Lower lobe of right lung (tissue), 2 donors: ENCODE measurements around the gene SNX12. TPM values are rescaled to one million over a fixed set of nuclear protein-coding genes. Genes with fewer than 3 reads are reported as not detected.

Experiments
- ATAC-seq, 2 donors: fragments of 200-7000 bp; cut with Tn5 transposase; one replicate each; pipeline ENCODE4 v1.9.1; 2020 to 2022; ENCODE audit warnings: mild to moderate bottlenecking in 2 of 2, moderate library complexity in 2 of 2
- DNase-seq: peaks from one replicate; pipeline ENCODE4 v3.0.0-alpha.2; 2020
- H3K27ac ChIP-seq: fragments of 200-600 bp; one replicate; pipeline ENCODE4 v1.8.0; 2022
- H3K27me3 ChIP-seq: fragments of 200-600 bp; one replicate; pipeline ENCODE4 v1.8.0; 2022; ENCODE audit warnings: low read depth
- H3K36me3 ChIP-seq: fragments of 200-600 bp; one replicate; pipeline ENCODE4 v1.8.0; 2022; ENCODE audit warnings: mild to moderate bottlenecking
- H3K4me1 ChIP-seq: fragments of 200-600 bp; one replicate; pipeline ENCODE4 v1.8.0; 2022
- H3K4me3 ChIP-seq: fragments of 200-600 bp; one replicate; pipeline ENCODE4 v1.8.0; 2022; ENCODE audit warnings: mild to moderate bottlenecking
- H3K9me3 ChIP-seq: fragments of 200-600 bp; one replicate; pipeline ENCODE4 v1.8.0; 2022
- intact Hi-C: fragments of 100-400 bp; cut with DNase I; formaldehyde crosslinking; loops from one replicate; pipeline ENCODE4 v1.11.0; 2022
- long read RNA-seq: library from polyadenylated mRNA; unstranded; transcript quantifications from one replicate; pipeline ENCODE4 v2.0.0, GENCODE V29; 2021
- total RNA-seq: library from RNA; stranded (reverse); fragmentation: NEBNext Ultra II Directional; extraction: Animal tissue kit (Norgen Biotek cat#: 25700); gene quantifications from one replicate; pipeline ENCODE4 v1.2.1, GENCODE V29; 2021
- TF ChIP-seq, protein P1 (sequence below): fragments of 200-600 bp; IDR thresholded peaks from one replicate; pipeline ENCODE4 v1.8.0; 2022; ENCODE audit warnings: antibody characterized with exemption, mild to moderate bottlenecking
- donor health status: DM: no; HTN: yes; CAD: no; lungs with severe emphysema.

The SNX12 gene
- 47.7 TPM for total RNA-seq
- long read RNA-seq, partial matches to known transcripts: 0 of 21 reads
- long read RNA-seq, other reads (novel, unspliced or antisense): 21 of 21 reads

DNA sequence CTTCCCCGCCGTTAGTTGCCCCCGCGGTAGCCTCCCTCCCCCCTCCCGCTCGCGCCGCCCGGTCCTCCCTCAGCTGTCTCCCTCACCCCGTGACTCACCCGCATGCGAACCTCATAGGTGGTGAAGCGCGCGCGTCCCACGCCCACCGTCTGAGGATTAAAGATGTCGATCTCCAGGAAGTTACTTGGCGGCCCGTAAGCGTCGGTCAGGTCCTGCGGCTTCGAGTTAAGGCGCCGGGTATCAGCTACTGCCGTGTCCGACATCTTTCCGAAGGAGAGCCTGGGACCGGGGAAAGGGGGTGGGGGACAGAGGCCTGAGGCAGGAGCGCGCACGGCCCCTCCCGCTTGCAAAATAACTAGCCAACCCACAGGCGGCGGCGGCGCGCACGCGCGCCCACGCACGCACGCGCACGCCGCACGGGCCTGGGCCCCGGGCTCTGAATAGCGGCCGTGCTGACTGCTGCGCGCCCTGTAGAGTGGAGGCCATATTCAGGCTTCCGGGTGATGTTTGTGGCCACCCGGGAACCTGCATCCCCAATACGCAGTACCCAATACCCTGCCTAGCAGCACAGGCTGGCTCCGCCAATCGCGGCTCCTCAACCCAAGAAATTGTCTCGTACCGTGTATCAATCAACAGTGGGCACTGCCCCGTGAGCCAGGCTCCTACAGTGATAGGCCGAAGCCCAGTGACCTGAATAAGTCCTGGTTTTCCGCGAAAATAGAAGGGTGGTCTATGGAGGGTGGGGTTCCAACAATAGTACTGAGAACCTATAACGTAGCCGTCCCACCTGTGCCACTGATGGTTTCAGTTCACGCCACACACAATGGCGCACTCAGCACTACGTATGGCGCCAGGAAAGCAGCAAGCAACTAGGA lies at the start of gene SNX12:
SNX12 (minus strand) TSS at position 291 of the 875 bp plus-strand sequence; CDS start at position 263, 28 bp downstream.
- intact Hi-C loops: no loop called here
- Histone ChIP-seq H3K4me1 (no peaks in the 10 kb centered on the region), H3K27ac (peak within 1 kb of the TSS; percentile 78), H3K9me3 (no peaks in the 10 kb centered on the region), H3K27me3 (no peaks in the 10 kb centered on the region), H3K36me3 (no peaks in the 10 kb centered on the region), H3K4me3 (peak within 1 kb of the TSS; percentile 62)
- DNase-seq: peak; percentile 93
- peak; percentile 99 to 100 for ATAC-seq
- TF ChIP-seq, protein P1, sequence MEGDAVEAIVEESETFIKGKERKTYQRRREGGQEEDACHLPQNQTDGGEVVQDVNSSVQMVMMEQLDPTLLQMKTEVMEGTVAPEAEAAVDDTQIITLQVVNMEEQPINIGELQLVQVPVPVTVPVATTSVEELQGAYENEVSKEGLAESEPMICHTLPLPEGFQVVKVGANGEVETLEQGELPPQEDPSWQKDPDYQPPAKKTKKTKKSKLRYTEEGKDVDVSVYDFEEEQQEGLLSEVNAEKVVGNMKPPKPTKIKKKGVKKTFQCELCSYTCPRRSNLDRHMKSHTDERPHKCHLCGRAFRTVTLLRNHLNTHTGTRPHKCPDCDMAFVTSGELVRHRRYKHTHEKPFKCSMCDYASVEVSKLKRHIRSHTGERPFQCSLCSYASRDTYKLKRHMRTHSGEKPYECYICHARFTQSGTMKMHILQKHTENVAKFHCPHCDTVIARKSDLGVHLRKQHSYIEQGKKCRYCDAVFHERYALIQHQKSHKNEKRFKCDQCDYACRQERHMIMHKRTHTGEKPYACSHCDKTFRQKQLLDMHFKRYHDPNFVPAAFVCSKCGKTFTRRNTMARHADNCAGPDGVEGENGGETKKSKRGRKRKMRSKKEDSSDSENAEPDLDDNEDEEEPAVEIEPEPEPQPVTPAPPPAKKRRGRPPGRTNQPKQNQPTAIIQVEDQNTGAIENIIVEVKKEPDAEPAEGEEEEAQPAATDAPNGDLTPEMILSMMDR: no peak

DNA sequence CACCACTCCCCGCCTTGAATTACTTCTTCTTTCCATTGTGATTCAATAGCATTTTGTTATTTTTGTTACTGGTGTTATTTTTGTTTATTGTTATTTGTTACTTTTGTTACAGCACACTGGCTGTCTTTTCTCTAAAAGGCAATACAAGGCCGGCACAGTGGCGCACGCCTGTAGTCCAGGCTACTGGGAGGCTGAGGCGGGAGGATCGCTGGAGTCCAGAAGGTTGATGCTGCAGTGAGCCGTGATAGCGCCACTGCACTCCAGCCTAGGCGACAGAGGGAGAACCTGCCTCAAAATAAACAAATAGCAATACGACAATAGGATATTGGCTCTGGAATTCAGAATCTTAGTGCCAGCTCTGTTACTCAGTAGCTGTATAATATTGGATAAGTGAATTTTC lies 49.2 kb upstream of the SNX12 start:
- Histone ChIP-seq H3K27ac (no peak overlapping the region), H3K4me3 (no peak overlapping the region), H3K9me3 (no peaks in the 10 kb centered on the region), H3K27me3 (no peaks in the 10 kb centered on the region), H3K4me1 (peaks cover 12% of the 10 kb centered on the region), H3K36me3 (peaks cover 27% of the 10 kb centered on the region)
- intact Hi-C loops: no loop called here
- DNase-seq (no peak), ATAC-seq (no peak)
- TF ChIP-seq, protein P1: no peak

GRCh38 chrX:71111921-71112431 lies 43.8 kb upstream of the SNX12 start:
- intact Hi-C loops: no loop called here
- Histone ChIP-seq H3K4me3 (peak overlapping the region; percentile 36), H3K27ac (peak overlapping the region; percentile 46), H3K9me3 (no peaks in the 10 kb centered on the region), H3K27me3 (no peaks in the 10 kb centered on the region), H3K4me1 (no peaks in the 10 kb centered on the region), H3K36me3 (no peaks in the 10 kb centered on the region)
- no peak for ATAC-seq
- no peak for DNase-seq
- TF ChIP-seq, protein P1: no peak

GRCh38 chrX:71111141-71111843 lies 43.2 kb upstream of the SNX12 start, which contains the start of gene IL2RG:
TSS of gene IL2RG (minus strand) at chrX:71111577. CDS start at chrX:71111539, 38 bp downstream.
- no peak for DNase-seq
- no peaks in the 10 kb centered on the region for H3K36me3 ChIP-seq
- ATAC-seq: peak; percentile 81 to 86
- no peaks in the 10 kb centered on the region for H3K4me1 ChIP-seq
- intact Hi-C loops: no loop called here
- peak within 1 kb of the TSS; percentile 36 for H3K4me3 ChIP-seq
- no peaks in the 10 kb centered on the region for H3K9me3 ChIP-seq
- peak within 1 kb of the TSS; percentile 46 for H3K27ac ChIP-seq
- TF ChIP-seq, protein P1: no peak
- no peaks in the 10 kb centered on the region for H3K27me3 ChIP-seq

- Histone ChIP-seq H3K4me1 (no peaks in the 10 kb centered on the region), H3K36me3 (no peaks in the 10 kb centered on the region), H3K4me3 (no peak overlapping the region), H3K9me3 (no peaks in the 10 kb centered on the region), H3K27me3 (no peaks in the 10 kb centered on the region), H3K27ac (no peak overlapping the region)
- DNase-seq (no peak), ATAC-seq (no peak)
- intact Hi-C loops: no loop called here
- TF ChIP-seq, protein P1: no peak
Measured at GRCh38 chrX:71109051-71109450, 40.9 kb upstream of the SNX12 start.
